ENCODE data around the gene TARDBP.

DNA sequence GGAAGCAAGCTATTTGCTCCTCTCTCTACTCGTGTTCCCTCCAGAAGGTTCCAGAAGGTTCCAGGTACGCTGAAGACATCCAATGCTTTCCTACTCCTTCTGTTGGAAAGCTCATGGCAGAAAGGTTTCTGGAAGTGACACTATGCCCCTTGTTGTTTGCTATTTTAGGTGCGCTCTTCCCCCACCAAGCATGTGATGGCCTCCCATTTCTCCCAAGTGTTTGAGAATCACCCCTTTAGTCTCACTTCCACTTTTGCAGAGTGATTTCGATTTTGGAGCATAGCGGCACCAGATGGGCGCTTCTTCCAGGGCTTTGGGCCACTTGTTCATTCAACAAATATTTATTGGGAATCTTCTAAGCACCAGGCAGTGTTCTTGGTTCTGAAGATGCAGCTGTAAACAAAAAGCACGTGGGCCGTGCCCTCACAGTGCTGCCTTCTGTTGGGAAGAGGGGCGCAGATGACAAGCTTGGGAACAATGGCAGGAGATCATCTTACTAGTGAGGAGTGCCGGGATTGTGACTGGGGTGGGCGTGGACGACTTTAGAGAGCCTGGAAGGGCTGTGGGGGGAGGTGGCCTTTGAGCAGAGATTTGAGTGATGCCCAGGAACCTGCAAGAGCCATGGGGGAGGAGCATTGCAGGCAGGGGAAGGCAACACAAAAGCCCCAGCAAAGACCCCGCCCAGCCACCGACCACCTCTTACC is 43.0 kb upstream of the TARDBP start:
- TF ChIP-seq, protein P1, sequence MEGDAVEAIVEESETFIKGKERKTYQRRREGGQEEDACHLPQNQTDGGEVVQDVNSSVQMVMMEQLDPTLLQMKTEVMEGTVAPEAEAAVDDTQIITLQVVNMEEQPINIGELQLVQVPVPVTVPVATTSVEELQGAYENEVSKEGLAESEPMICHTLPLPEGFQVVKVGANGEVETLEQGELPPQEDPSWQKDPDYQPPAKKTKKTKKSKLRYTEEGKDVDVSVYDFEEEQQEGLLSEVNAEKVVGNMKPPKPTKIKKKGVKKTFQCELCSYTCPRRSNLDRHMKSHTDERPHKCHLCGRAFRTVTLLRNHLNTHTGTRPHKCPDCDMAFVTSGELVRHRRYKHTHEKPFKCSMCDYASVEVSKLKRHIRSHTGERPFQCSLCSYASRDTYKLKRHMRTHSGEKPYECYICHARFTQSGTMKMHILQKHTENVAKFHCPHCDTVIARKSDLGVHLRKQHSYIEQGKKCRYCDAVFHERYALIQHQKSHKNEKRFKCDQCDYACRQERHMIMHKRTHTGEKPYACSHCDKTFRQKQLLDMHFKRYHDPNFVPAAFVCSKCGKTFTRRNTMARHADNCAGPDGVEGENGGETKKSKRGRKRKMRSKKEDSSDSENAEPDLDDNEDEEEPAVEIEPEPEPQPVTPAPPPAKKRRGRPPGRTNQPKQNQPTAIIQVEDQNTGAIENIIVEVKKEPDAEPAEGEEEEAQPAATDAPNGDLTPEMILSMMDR (IDR thresholded peaks at IDR 0.05; ENCODE audit: poor library complexity, severe bottlenecking) = no peak
- no peak for TF ChIP-seq POLR2AphosphoS5 (IDR thresholded peaks at IDR 0.05)
- TF ChIP-seq MXI1 (conservative IDR thresholded peaks at IDR 0.05; ENCODE audit: poor library complexity, severe bottlenecking) = no peak
- no peak for TF ChIP-seq SMC3 (conservative IDR thresholded peaks at IDR 0.05; ENCODE audit: poor library complexity)
- no peak for TF ChIP-seq RAD21 (conservative IDR thresholded peaks at IDR 0.05)

All from neural cell (in vitro differentiated cells).